ENCODE results near the gene NEK1. TPM values are rescaled to one million over a fixed set of nuclear protein-coding genes. Genes with fewer than 3 reads are reported as not detected.
A peak's percentile ranks its signal among the peaks of the same experiment; 100 is the strongest.
"Not testable (repeated sequence)": the region's sequence is repeated elsewhere in the genome, so short reads cannot be mapped to it uniquely, and the experiment has no call there.

The NEK1 gene
- total RNA-seq, 1 donor from 2014 or later, result 13.5 TPM

DNA sequence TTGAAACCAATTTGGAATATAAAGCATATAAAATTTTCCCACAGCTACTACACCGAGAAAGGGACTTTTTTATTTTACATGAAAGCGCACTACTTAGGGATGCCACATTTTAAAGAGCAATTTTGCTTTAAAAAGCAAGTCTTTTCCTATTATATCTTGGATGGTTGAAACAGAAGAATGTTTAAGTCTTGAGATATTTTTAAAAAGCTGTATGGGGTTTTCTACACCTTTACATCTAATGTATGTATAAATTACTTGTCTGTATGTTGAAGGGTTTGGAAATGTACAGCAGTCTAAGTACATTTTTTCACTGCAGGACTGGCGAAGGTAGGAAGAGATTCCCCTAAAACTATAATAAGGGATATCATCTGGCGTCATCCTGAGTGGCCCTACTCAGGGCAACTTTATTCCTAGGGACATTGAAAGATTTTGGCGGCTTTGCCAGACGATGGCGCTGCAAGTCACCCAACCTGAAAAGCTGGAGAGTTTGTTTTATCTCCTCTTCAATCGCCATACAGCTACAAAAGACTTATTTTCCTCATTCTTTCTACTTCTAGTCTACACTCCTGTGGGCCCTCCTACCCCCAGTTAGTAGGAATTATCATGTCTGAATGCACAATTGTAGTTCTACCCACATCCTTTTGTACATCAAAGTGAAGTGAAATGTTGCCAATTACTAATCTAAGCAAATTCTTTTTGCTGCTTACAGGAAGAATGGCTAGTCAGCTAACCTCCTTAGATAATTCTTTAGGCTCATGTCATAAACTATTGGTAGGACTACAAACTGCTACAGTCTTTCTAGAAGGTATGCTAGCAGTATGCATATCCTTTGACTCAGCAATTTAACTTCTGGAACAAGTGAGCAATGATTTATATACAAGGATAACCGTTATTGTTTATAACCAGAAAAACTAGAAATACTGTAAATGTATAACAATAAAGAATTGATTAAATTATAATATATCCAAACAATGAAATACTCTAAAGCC lies 782 bp upstream of the NEK1 start:
- peak; percentile 79 for ATAC-seq (ENCODE audit: poor library complexity)
- peak; percentile 74 for DNase-seq
- intact Hi-C loops (cut with DNase I), result loop anchor here (10.0 kb wide), 2 partner anchors 72 to 412 kb away; partner anchors contain the start of gene MFAP3L

DNA sequence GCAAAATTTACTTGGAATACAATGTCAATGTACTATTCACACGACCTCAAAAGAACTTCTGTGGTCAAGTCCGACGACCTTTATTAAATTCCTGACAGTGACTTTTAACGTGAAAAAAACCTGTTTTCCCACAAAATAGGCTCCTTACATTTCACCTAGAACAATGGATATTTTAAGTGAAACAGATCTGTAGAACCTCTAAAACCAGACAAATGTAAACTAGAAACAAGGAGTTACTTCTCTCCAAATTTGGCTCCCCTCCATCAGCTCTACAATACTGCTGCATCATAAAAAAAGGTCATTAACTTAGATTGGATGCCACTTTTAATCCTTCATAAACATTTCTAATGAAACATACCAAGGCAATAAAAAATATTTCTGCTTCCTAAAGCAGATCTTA lies 1.2 kb downstream of the NEK1 start:
- ATAC-seq (ENCODE audit: poor library complexity), result no peak
- intact Hi-C loops (cut with DNase I), result loop anchor here (10.0 kb wide), 2 partner anchors 74 to 414 kb away; partner anchors contain the start of gene MFAP3L
- no peak for DNase-seq

- no peak for DNase-seq
- intact Hi-C loops (cut with DNase I), result no loop called here
- ATAC-seq (ENCODE audit: poor library complexity), result no peak
Observed at GRCh38 chr4:169604903-169605331, 7.5 kb downstream of the NEK1 start.

GRCh38 chr4:169604131-169604900 lies 8.1 kb downstream of the NEK1 start:
- intact Hi-C loops (cut with DNase I), result no loop called here
- peak; percentile 73 for ATAC-seq (ENCODE audit: poor library complexity)
- no peak for DNase-seq

- intact Hi-C loops (cut with DNase I), result no loop called here
- ATAC-seq (ENCODE audit: poor library complexity), result no peak
- no peak for DNase-seq
Observed at GRCh38 chr4:169603312-169603711, 9.1 kb downstream of the NEK1 start.

DNA sequence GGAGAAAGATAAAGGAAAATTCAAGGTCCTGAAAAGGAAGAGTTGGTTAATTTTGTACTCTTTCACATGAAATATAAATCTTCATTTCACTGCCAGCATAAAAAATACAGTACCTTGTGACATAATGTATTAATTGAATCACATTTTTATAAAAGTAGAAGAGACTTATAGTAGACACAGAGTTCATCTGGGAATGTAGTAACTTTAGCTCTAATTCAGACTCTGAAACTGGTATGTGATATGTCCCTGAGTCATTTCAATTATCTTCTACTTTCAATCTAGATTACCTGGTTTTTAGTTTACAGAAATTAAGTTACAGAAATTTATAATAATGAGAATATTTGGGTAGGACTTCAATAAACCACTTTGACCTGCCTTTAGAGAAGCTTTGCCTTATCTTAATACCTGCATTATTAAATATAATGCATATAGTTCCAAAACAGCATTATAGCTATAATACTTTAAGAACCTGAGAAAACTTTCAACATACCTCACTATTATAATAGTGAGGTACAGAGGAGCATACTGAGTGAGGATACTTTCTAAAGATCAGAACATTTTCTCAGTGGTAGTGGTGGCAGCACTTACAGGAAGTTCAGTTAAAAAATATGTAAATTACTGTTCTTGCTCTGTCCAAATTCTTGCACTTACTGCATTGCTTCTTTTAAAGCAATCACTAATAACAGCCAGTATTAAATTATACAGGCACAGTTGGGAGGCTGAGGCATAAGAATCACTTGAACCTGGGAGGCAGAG lies 11.2 kb downstream of the NEK1 start:
- intact Hi-C loops (cut with DNase I), result no loop called here
- no peak for ATAC-seq (ENCODE audit: poor library complexity)
- DNase-seq, result no peak

GRCh38 chr4:169594560-169595195 lies 17.7 kb downstream of the NEK1 start:
- peak; percentile 85 for ATAC-seq (ENCODE audit: poor library complexity)
- intact Hi-C loops (cut with DNase I), result no loop called here
- DNase-seq, result no peak

GRCh38 chr4:169593050-169593560 lies 19.3 kb downstream of the NEK1 start:
- intact Hi-C loops (cut with DNase I), result no loop called here
- ATAC-seq (ENCODE audit: poor library complexity), result no peak

DNA sequence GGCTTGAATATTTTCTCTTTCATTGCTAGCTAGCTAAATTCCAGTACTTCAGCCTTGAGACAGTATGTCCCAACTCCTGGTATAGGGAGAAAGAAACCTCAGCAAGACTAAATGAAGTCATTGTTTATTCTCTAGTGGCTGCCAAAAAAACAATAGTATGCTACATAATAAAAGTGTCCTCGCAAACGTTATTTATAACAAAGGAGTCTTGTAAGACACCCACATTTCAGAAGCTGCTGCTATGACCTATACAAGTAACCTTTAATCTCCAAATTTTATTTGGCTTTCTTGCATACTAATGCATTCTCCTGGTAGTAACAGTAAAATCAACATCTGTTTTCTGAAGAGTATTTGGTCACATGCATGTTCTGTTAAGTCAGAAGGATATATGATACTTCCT lies 28.8 kb downstream of the NEK1 start:
- DNase-seq, result no peak

More at GRCh38 chr4:169593050-169593560, 19.3 kb downstream of the NEK1 start:
- DNase-seq, result no peak

GRCh38 chr4:169582706-169583105 lies 29.7 kb downstream of the NEK1 start:
- no peak for DNase-seq

More for the DNA sequence above, 28.8 kb downstream of the NEK1 start:
- intact Hi-C loops (cut with DNase I), result no loop called here
- no peak for ATAC-seq (ENCODE audit: poor library complexity)

DNA sequence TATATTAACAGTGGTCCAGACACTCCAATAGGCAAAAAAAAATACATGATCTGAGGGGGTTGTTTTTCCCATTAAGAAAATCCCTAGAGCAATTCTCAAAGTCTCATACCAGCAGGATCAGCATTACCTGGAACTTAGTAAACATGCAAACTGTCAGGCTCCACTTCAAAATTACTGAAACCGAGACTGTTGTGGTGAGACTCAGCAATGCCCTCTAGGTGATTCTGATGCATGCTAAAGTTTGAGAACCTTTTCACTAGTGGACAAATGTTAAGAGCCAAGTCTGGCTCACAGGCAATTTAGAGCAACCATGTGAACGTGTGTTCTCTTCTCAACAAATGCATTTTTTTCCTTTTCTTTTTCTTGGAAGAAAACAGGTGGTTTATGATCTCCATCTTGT lies 30.2 kb downstream of the NEK1 start:
- no peak for ATAC-seq (ENCODE audit: poor library complexity)
- no peak for DNase-seq
- intact Hi-C loops (cut with DNase I), result no loop called here

More at GRCh38 chr4:169582706-169583105, 29.7 kb downstream of the NEK1 start:
- no peak for ATAC-seq (ENCODE audit: poor library complexity)
- intact Hi-C loops (cut with DNase I), result no loop called here

DNA sequence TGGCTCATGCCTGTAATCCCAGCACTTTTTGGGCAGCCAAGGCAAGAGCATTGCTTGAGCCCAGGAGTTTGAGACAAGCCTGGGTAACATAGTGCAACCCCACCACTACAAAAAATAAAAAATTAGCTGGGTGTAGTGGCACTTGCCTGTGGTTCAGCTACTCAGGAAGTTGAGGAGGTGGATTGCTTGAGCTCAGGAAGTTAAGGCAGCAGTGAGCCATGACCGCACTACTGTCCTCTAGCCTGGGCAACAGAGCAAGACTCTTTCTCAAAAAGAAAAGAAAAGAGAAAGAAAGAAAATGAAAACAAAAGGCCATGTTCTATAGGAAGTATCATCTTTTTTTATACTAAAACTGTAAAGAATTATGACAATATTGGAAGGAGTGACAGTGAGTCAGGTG lies 38.5 kb downstream of the NEK1 start:
- DNase-seq, result no peak
- intact Hi-C loops (cut with DNase I), result no loop called here
- no peak for ATAC-seq (ENCODE audit: poor library complexity)

DNA sequence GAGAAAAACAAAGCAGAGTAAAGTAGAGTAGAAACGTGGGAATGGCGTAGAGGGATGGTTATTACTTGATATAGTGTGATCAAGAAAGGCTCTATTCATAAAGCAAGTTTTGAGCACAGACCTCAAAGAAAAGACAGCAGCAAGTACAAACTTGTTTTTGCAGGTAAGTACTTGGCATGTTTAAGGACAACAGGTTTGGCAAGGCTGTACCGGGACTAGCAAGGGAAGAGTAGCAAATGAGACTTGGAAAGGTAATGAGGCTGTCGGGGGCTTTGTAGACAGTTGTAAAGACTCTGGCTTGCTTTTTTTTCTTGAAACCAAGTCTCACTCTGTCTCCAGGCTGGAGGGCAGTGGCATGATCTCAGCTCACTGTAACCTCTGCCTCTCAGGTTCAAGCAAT lies 40.9 kb downstream of the NEK1 start:
- ATAC-seq (ENCODE audit: poor library complexity) (no peak), DNase-seq (no peak)
- intact Hi-C loops (cut with DNase I), result no loop called here

- intact Hi-C loops (cut with DNase I); DNase-seq; ATAC-seq (ENCODE audit: poor library complexity): not testable (repeated sequence)
Observed at GRCh38 chr4:169571012-169571411, 41.4 kb downstream of the NEK1 start.

- DNase-seq; ATAC-seq (ENCODE audit: poor library complexity); intact Hi-C loops (cut with DNase I): not testable (repeated sequence)
Observed at GRCh38 chr4:169570266-169570665, 42.1 kb downstream of the NEK1 start.

DNA sequence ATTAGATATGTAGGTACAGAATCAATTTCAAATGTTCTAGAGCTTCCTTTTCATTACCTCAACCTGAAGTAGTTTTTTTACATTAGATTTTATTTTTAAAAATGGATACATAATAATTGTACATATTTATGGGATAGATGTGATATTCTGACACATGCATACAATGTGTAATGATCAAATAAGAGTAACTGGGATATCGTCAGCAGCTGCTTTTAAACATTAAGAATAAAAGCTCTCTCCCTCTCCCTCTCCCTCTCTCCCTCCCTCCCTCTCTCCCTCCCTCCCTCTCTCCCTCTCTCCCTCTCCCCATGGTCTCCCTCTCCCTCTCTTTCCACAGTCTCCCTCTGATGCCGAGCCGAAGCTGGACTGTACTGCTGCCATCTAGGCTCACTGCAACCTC lies 43.2 kb downstream of the NEK1 start:
- ATAC-seq (ENCODE audit: poor library complexity); DNase-seq: not testable (repeated sequence)
- intact Hi-C loops (cut with DNase I), result loop anchor here (10.0 kb wide), 1 partner anchor 574 kb away; no protein-coding TSS in a partner anchor

GRCh38 chr4:169567916-169568315 lies 44.5 kb downstream of the NEK1 start:
- DNase-seq (no peak), ATAC-seq (ENCODE audit: poor library complexity) (no peak)
- intact Hi-C loops (cut with DNase I), result loop anchor here (10.0 kb wide), 1 partner anchor 573 kb away; no protein-coding TSS in a partner anchor
